GM21619 (cell line): Measurements from ENCODE around the gene LZTR1.
"Not testable (repeated sequence)": the region's sequence is repeated elsewhere in the genome, so short reads cannot be mapped to it uniquely, and the experiment has no call there.

Experiments
- ATAC-seq: cut with Tn5 transposase; IDR thresholded peaks from one replicate; pipeline ENCODE4 v1.9.1; 2021; ENCODE audit not compliant: unreplicated experiment

The LZTR1 gene

DNA sequence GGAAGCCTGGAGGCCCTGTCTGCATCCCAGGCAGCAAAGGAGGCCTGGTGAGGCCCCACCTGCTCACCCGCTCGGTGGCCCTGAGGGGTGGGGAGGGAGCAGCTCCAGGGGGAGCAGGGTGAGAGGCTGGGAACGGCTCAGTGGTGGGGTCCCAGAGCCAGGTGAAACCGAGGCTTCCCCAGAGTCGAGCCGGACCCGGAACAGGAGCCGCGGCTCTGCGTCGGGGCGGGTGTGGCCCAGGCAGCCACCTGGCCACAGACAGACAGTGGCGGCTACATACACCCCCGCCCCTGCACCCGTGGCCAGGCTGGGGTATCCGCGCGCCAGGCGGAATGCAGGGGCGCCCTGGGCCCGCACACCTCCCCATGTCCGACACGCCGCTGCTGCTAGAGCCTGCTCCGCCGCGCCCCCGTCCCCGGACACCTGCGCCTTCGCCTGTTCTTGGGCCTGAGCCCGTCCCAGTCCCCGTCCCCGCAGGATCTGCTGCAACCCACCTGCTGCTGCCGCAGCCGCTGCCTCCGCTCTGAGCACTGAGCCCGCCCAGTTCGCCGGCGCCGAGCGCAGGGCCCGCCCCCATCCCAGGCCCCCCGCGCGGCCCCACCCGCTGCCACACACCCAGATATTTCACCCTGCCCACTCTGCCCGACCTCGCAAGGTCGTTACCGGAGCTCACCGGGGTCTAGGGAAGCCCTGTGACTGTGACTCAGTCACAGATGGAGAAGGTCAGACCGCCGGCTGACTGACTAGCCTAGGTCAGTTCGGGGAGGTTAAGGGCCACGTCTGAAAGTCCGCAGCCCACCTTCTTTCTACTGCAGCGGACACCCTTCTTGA lies 50.2 kb downstream of the LZTR1 start, which contains the start of gene SLC7A4:
TSS of gene SLC7A4 (minus strand) at position 525 of the 831 bp plus-strand sequence. CDS start 749 bp downstream, outside the sequence.
- no peak for ATAC-seq

- no peak for ATAC-seq
Measured at GRCh38 chr22:21032868-21033688, 51.0 kb downstream of the LZTR1 start.

- ATAC-seq = no peak
Measured at GRCh38 chr22:21033895-21034294, 51.8 kb downstream of the LZTR1 start.

GRCh38 chr22:21034989-21035388 lies 52.9 kb downstream of the LZTR1 start:
- ATAC-seq = no peak

DNA sequence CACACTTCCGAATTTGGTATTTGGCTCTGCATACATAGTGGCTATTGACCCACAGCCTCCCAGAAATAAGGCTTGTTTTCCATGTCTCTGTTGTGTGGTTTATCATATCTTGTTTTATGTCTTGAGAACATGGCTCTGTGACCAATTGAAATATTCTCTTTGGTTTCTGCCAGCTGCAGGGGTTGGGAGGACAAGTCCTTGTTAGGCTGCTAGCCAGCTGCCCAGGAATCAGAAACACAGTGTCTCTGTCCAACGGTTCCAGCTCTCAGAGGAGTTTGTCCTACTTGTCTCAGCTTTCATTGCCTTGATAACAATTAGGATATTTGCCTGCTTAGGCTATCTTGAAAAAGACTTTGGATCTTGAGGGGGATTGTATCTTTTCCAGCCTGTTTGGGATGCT lies 56.3 kb downstream of the LZTR1 start:
- no peak for ATAC-seq

DNA sequence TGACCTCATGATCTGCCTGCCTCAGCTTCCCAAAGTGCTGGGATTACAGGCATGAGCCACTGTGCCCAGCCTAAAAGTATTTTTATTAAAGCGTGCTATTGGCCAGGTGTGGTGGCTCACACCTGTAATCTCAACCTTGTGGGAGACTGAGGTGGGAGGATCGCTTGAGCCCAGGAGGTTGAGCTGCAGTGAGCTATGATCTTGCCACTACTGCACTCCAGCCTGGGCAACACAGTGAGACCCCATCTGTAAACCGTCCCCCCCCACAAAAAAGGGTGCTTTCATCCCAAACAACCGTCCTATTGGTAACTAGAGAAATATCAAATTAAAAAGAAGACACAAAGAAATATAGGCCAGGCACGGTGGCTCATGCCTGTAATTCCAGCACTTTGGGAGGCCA lies 57.1 kb downstream of the LZTR1 start:
- ATAC-seq = not testable (repeated sequence)

DNA sequence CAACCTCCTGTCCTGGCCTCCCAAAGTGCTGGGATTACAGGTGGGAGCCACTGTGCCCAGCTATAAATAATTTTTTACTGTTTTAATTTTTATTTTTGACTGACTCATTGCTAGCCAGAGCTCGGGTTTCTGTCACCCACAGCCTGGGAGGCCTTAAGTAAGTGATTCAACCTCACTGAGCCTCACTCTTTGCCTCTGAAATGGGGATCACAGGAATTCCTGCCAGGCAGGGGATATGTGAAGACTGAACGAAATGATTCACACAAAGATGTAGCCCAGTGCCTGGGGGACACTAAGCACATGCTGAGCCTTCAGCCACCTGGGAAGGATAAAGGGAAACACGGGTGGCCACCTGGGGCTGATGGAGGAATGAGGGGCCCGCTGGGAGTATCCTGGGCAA lies 59.8 kb downstream of the LZTR1 start:
- no peak for ATAC-seq

DNA sequence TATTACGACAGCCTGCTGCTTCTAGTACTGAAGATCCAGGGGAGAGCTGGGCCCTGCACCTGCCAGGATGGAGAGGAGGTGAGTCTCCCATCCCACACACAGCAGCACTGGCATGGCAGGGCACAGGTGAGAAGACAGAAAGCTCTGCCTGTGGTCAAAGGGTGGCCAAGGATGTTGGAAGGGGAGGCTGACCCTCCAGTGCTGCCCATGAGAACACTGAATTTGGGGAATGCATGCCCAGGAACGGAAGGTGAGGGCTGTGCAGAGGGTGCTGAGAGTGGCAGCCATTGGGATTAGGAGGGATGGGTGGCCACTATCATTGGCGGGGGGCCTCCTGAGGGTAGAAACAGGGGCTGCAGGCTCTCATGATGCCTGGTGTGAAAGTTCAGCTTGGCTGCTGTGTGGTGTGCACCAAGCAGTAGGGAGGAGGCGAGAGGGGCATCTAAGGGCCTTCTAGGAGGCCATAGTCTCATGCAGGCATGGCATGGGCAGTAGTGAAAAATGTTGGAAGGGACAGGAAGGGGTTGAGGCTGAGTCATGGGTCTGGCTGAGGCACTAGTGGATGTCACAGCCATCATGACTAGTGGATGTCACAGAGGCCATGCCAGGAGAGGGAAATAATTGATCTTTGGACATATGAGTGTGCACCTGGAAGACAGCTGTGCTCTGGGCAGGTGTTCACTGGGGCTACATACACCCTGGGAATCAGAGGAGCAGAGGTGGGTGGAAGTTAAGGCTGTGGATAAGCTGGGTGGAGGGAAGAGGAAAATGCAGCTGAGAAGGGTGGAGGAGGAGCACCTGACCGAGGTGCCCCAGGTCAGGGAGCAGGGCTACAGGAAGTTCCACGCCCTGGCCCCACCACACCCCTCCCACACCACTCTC lies 61.1 kb downstream of the LZTR1 start:
- ATAC-seq = no peak

DNA sequence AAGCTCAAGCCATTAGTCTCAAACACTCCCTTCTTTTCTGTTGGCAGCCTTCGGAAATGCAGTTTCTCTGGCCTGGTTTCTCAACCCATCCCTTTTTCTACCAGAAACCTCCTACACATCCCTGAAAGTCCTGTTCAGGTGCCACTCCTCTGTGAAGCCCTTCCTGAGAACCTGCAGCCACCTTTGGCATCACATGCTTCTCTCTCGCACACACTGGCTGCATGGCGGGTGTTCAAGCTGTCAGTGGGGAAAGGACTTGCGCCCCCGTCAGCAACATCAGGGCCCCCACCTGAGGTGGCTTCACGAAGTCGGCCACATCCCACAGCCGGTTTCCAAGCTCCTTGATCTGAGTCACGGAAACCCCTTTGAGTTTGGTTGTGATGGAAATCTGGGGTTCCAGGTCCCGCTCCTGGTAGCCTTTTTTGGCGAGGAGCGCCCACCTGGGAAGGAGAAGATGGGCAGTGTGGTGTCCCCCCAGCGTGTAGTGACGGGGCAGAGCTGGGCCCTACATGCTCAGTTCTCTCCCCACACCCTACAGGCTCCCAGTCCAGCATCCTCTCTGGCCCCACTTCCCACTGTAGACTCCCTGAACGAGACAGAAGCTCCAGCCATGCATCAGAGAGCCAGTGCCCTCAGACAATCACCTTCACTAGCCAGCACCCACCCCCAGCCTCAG lies 61.9 kb downstream of the LZTR1 start:
- no peak for ATAC-seq

DNA sequence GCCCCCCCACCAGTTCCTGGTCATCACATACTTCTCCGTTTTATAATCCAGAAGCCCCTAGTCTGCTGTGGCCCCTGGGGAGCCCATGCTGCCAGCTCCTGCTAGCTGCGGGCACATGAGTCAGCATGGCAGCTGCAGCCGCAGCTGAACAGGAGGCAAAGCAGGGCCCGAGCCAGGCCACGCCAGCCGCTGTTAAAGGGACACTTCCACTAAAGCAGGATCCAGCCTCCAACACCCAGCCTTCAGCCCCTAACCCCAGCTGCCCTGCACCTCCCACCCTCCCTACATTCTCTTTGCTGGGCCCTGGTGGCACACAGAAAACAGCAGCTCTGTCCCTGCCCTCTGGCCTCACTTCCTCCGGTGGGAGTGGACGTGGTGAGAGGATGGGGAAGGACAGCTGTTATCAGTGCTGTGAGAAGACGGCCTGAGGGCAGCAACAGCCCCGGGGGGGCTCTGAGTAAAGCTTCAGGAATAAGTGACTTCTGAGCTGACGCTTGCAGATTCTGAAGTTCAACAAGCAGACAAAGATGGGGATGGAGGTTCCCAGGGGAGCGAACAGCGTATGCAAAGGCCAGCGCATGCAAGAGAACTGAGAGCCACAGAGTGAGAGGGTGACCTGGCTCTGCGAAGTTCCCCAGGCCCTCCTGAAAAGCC lies 63.0 kb downstream of the LZTR1 start:
- no peak for ATAC-seq

DNA sequence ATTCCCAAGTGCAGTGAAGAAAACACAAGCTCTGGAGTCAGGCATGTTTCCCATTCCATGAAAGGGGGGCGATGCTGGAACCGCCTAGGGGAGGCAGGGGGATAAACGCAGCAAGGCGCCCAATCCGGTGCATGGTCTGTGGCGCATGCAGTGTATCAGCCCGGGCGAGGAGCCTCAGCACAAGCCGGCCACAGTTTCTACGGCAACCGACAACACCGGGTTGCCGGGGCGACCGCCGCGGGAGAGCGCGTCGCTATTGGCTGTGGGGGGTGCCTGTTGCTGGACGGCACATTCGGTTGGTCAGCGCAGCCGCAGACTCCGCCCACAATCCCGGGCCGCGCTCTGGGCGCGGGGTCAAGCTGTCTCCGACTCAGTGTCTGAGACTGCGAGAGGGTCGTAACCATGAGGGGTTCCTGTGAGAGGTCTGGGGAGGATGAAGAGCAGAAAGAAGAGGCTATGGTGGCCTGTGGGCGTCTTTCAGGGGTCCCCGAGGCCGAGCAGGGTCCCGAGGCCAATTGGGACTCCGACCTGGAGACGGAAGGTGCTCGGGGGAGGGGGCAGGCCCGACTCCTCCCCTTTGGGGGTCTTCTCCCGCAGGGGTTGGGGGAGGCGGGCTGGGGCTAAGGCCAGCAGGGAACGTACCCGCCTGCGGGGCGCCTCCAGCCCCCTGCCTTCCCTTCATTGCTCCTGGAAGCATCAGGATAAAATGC lies 63.6 kb downstream of the LZTR1 start, which contains the start of gene LRRC74B:
TSS of gene LRRC74B (plus strand) at position 362 of the 710 bp plus-strand sequence. CDS start at position 403, 41 bp downstream.
- ATAC-seq = peak; percentile 93

DNA sequence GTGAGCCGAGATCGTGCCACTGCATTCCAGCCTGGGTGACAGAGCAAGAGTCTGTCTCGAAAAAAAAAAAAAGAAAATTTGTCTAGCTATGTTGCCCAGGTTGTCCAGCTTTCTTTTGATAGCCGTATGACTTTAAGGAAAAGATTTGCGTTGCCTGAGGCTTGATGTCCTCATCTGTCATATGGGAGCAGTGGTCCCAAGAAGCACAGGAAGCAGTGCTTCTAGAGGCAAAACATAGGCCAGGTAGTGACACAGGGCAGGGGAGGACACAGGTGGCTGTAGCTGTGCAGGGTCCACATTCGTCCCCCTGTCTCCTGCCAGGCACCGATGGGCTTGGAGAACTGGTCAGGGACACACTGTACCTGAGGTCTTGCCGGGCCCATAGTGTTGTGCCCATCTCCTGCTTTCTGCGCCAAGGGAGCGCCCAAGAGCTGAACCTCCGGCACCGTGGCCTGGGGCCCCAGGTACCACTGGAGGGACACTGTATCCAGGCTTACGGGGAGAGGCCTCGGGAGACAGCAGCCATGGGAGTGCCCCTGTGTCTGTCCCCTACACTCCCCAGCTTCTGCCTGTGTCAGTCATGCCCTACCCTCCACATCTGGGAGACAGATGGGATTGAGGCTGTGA lies 65.1 kb downstream of the LZTR1 start:
- no peak for ATAC-seq

DNA sequence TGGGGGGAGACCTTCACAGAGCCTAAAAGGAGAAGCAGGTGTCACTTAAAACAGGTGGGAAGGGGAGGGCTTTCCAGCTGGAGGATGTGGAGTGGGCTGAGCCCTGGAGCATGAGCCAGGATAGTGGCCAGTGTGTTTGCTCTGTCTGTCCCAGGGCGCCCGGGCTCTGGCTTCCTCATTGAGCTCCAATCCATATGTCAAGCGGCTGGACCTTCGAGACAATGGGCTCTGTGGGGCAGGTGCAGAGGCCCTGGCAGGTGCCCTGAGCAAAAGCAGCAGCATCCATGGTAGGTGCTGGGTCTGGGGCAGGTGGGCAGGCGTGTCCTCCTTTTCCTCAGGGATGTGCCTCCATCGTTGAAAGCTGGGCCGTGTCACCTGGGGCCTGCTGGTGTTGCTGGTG lies 65.6 kb downstream of the LZTR1 start:
- ATAC-seq = no peak

DNA sequence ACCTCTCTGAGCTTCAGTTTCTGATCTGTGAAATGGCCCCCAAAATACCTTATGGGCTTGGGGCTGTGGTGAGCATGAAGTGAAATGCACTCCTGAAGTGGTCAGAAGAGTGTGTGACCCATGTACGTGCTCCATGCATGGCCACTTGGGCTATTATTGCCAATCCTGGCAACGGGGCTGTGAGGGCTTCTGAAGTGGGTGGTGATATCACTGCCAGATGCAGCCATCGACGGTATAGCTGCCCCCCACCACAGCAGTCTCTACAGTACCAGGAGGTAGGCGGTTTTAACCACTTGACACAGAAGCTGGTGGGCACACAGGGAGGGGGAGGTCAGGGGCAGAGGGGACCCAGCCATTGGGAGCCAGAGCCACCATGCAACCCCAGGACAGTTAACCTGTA lies 66.4 kb downstream of the LZTR1 start:
- ATAC-seq = not testable (repeated sequence)
